Measurements from ENCODE around the gene CHN2. TPM values are rescaled to one million over a fixed set of nuclear protein-coding genes. Genes with fewer than 3 reads are reported as not detected.
"Not testable (repeated sequence)": the region's sequence is repeated elsewhere in the genome, so short reads cannot be mapped to it uniquely, and the experiment has no call there.

Gene CHN2
- total RNA-seq, 1 donor from 2014 or later = 0.64 TPM

GRCh38 chr7:29208410-29209250 is 14.1 kb downstream of the CHN2 start:
- H3K36me3 Mint-ChIP-seq (ENCODE audit: unreplicated experiment) = no peaks in the 10 kb centered on the region
- H3K9me3 Mint-ChIP-seq (ENCODE audit: unreplicated experiment) = no peaks in the 10 kb centered on the region
- no peak for DNase-seq (ENCODE audit: extremely low spot score, unreplicated experiment)
- no peaks in the 10 kb centered on the region for H3K4me1 Mint-ChIP-seq (ENCODE audit: unreplicated experiment)
- H3K4me3 Mint-ChIP-seq (ENCODE audit: unreplicated experiment) = no peak overlapping the region
- H3K27me3 Mint-ChIP-seq (ENCODE audit: unreplicated experiment) = peaks cover 12% of the 10 kb centered on the region
- H3K27ac Mint-ChIP-seq (ENCODE audit: unreplicated experiment) = no peak overlapping the region
- no peak for TF ChIP-seq CTCF (IDR thresholded peaks at IDR 0.05)

GRCh38 chr7:29209745-29210144 is 15.2 kb downstream of the CHN2 start:
- no peaks in the 10 kb centered on the region for H3K9me3 Mint-ChIP-seq (ENCODE audit: unreplicated experiment)
- H3K4me3 Mint-ChIP-seq (ENCODE audit: unreplicated experiment) = no peak overlapping the region
- peaks cover 17% of the 10 kb centered on the region for H3K27me3 Mint-ChIP-seq (ENCODE audit: unreplicated experiment)
- no peaks in the 10 kb centered on the region for H3K36me3 Mint-ChIP-seq (ENCODE audit: unreplicated experiment)
- no peak for DNase-seq (ENCODE audit: extremely low spot score, unreplicated experiment)
- no peak overlapping the region for H3K27ac Mint-ChIP-seq (ENCODE audit: unreplicated experiment)
- TF ChIP-seq CTCF (IDR thresholded peaks at IDR 0.05) = no peak
- H3K4me1 Mint-ChIP-seq (ENCODE audit: unreplicated experiment) = no peaks in the 10 kb centered on the region

GRCh38 chr7:29212736-29213135 is 18.2 kb downstream of the CHN2 start:
- peaks cover 24% of the 10 kb centered on the region for H3K27me3 Mint-ChIP-seq (ENCODE audit: unreplicated experiment)
- H3K4me3 Mint-ChIP-seq (ENCODE audit: unreplicated experiment); H3K9me3 Mint-ChIP-seq (ENCODE audit: unreplicated experiment); DNase-seq (ENCODE audit: extremely low spot score, unreplicated experiment); H3K27ac Mint-ChIP-seq (ENCODE audit: unreplicated experiment); H3K36me3 Mint-ChIP-seq (ENCODE audit: unreplicated experiment); H3K4me1 Mint-ChIP-seq (ENCODE audit: unreplicated experiment): not testable (repeated sequence)

GRCh38 chr7:29214056-29214455 is 19.5 kb downstream of the CHN2 start:
- H3K4me1 Mint-ChIP-seq (ENCODE audit: unreplicated experiment) = no peaks in the 10 kb centered on the region
- H3K27me3 Mint-ChIP-seq (ENCODE audit: unreplicated experiment) = peaks cover 24% of the 10 kb centered on the region
- H3K27ac Mint-ChIP-seq (ENCODE audit: unreplicated experiment) = no peak overlapping the region
- H3K4me3 Mint-ChIP-seq (ENCODE audit: unreplicated experiment) = no peak overlapping the region
- DNase-seq (ENCODE audit: extremely low spot score, unreplicated experiment) = no peak
- H3K9me3 Mint-ChIP-seq (ENCODE audit: unreplicated experiment) = no peaks in the 10 kb centered on the region
- no peak for TF ChIP-seq CTCF (IDR thresholded peaks at IDR 0.05)
- no peaks in the 10 kb centered on the region for H3K36me3 Mint-ChIP-seq (ENCODE audit: unreplicated experiment)

- no peak for TF ChIP-seq CTCF (IDR thresholded peaks at IDR 0.05)
- H3K4me3 Mint-ChIP-seq (ENCODE audit: unreplicated experiment) = no peak overlapping the region
Measured at GRCh38 chr7:29214816-29215215, 20.2 kb downstream of the CHN2 start.

More at GRCh38 chr7:29214816-29215215, 20.2 kb downstream of the CHN2 start:
- Mint-ChIP-seq H3K4me1 (ENCODE audit: unreplicated experiment) (no peaks in the 10 kb centered on the region), H3K27ac (ENCODE audit: unreplicated experiment) (no peak overlapping the region), H3K36me3 (ENCODE audit: unreplicated experiment) (no peaks in the 10 kb centered on the region), H3K9me3 (ENCODE audit: unreplicated experiment) (no peaks in the 10 kb centered on the region), H3K27me3 (ENCODE audit: unreplicated experiment) (peaks cover 27% of the 10 kb centered on the region)
- no peak for DNase-seq (ENCODE audit: extremely low spot score, unreplicated experiment)

Data from osteocyte (in vitro differentiated cells).